SW 1271 (cell line): ENCODE measurements around the gene PPFIA4.

Experiments
- DNase-seq, 2 experiments: peaks; one replicate each; lab custom pipeline; 2025; lab: John Stamatoyannopoulos, UW

PPFIA4 gene

DNA sequence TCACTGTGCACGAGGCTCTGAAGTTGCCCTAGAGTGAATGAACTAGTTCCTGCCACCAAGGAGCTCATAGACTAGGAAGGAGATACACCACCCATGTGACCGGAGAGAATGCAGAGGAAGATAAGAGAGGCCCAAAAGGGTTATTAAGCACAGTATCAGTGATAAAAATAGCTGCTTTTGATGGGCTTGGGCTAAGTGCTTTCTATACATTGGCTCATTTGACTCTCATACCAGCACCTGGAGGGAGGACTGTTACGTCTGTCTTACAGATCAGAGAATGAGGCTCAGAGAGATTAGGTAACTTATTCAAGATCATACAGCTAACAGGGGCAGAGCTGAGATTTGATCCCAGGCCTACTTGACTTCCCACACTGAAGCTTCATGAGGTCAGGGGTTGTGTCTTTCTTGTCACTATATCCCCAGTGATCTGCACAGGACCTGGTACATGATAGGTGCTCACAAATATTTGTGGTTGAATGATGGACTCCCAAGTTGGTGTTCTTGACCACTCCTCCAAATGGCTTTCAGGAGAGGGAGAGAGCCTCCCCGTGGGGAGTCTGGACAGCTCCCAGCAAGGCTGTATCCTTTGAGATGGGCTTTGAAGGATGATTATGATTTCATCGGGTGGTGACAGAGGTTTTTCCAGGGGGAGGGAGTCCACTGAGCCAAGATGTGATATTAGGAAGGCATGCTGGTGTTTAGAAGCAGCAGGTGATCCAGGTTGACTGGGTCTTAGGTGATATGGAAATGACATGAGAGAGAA lies 14.4 kb downstream of the PPFIA4 start:
- no peak for DNase-seq

DNA sequence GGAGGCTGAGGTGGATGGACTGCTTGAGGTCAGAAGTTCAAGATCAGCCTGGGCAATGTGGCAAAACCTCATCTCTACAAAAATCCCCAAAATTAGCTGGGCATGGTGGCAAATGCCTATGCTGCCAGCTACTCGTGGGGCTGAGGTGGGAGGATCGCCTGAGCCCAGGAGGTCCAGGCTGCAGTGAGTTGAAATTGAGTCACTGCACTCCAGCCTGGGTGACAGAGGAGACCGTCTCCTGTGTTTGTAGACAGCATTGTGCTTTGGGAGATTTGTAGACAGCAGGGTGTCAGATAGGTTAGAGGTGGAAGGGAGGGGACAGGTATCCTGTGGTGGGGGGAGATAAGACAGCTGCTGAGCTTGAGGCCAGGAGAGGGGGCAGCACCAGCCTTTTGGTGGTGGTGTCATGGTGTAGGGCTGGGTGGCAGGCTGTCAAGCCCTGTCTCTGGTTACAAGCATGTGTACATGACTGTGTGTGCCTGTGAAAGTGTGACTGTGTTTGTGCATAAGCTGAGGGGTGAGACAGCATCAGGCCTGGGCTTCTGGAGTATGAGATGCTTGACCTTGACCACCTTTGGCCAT lies 15.2 kb downstream of the PPFIA4 start:
- no peak for DNase-seq

DNA sequence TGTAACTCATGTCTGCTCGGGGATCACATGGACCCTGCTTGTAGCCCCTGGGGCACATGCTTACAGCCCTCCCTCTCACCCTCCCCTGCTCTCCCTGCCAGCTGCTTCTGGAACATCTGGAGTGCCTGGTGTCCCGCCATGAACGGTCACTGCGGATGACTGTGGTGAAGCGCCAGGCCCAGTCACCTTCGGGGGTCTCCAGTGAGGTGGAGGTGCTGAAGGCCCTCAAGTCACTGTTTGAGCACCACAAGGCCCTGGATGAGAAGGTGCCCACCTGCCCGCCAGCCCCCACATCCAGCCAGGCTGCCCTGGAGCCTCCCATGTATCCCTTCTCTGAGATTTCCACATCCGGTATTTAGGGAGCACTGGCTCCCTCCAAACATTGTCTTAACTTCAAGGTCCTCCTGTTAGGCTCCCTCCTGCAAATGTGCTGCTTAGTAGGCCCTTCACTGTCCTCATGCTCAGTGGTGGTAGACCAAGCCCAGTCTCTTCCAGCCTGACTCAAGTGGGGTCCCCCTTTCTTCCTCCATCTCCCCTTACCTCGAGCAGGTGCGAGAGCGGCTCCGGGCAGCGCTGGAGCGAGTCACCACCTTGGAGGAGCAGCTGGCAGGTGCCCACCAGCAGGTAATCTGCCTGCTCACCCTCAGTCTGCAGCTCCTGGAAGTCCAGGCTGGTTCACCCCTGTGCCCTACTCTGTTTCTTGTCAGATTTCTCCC lies 17.7 kb downstream of the PPFIA4 start:
- DNase-seq, result no peak

DNA sequence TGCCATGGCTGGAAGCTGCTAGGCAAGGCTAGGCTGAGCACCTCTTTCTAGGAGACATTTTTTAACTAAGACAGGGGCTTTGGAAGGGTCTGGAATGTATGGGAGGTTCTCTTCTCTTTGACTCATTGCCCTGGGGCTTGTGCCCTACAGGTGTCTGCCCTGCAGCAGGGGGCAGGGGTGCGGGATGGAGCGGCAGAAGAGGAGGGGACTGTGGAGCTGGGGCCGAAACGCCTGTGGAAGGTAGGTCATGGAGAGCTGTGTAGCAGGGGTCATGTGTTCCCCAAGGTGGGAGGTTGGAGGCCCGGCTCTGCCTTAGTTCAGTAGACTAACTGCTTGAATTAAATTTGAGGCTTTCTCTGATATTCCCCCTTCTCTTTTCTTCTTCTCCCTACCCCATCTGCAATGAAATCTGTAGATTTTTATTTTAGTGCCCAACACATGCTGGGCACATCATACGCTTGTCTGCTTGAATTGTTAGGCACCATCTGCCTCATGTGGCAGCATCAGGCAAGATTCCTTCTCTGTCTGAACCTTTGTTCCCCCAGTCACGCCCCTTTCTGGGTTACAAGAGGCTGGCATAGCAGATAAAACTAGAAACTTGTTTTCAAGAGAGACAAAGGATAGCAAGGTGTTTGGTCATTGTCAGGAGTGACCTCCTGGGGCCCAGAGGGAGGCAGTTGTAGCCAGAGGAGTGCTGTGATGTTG lies 18.4 kb downstream of the PPFIA4 start:
- DNase-seq, result no peak

DNA sequence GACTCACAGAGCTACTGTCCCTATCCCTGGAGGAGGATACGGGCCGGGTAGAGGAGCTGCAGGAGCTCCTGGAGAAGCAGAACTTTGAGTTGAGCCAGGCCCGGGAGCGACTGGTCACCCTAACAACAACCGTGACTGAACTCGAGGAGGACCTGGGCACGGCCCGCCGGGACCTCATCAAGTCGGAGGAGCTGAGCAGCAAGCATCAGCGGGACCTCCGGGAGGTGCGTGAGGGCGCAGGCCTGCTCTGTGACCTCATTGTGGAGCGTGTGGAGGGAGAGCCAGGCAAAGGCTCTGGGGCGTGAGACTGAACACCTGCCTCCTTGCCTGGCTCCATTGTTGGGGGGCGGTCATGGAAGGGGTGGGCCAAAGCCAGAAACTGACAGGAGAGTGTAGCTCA lies 19.0 kb downstream of the PPFIA4 start:
- DNase-seq, result no peak

DNA sequence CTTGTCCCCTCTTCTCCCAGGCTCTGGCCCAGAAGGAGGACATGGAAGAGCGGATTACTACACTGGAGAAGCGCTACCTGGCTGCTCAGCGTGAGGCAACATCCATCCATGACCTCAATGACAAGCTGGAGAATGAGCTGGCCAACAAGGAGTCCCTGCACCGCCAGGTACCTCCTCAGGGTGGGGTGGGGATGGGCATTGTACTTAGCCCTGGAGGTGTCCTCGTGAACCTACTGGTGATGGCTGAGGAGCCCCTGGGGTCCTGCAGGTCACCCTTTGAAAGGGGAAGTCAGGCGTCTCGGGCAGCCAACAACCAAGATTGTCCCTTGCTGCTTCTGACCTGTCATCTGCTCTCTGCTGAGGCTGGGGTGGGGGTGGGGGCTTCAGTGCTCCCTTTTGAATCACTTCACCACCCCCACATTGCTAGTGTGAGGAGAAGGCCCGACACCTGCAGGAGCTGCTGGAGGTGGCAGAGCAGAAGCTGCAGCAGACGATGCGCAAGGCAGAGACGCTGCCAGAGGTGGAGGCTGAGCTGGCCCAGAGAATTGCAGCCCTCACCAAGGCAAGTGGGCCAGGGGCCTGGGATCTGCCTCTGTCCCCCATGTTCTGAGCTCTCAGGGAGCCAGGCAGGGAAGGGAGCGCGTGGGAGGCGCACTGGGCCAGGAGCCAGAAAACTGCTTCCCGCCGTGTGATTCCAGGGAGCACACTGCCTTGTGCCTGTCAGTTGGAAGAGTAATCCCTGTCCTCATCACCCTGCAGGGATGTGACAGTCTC lies 19.7 kb downstream of the PPFIA4 start:
- DNase-seq, result no peak

DNA sequence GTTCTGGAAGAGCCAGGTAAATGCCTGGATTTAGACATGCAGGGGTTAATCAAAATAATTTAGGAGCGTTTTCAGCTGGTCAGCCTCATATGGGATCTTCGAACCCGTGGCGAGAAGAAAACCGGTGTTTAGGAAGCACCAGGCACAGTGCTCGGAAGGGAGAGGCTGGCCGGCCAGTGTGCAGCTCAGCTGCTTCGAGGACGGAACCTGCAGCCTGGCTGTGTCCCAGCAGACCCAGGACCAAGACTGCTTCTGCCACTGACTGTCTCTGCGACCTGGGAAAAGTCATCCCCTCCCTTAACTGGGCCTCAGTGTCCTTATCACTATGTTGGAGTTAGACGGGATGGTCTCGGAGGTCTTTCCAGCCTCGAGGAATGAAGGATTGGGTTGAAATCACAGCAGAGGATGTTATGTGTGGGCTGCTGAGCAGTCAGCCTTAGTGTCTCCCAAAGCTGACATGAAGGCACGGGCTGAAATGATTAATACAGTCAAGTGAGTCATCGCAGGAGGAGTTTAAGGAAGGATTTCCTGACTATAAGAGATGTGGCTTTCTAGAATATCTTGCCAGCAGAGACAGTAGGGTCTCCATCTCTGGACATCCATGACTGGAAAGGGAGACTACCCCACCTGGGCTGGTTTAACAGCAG lies 20.8 kb downstream of the PPFIA4 start:
- peak in 1 of 2 experiments; percentile 45 for DNase-seq

DNA sequence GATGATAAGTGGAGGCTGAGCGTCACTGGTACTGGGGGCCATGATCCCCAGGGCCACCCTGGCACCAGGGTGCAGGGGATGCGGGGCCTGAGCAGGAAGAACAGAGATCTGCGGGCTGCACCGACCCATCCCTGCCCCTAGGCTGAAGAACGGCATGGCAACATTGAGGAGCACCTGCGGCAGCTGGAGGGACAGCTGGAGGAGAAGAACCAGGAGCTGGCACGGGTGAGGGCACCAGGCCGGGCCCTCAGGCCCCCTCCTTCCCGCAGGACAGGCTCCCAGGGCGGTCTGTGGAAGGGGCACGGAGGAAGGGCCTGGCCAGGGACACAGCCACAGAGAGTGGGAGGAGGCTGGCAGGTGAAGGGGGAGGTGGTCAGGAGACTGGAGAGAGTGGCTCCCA lies 21.8 kb downstream of the PPFIA4 start:
- DNase-seq, result no peak

DNA sequence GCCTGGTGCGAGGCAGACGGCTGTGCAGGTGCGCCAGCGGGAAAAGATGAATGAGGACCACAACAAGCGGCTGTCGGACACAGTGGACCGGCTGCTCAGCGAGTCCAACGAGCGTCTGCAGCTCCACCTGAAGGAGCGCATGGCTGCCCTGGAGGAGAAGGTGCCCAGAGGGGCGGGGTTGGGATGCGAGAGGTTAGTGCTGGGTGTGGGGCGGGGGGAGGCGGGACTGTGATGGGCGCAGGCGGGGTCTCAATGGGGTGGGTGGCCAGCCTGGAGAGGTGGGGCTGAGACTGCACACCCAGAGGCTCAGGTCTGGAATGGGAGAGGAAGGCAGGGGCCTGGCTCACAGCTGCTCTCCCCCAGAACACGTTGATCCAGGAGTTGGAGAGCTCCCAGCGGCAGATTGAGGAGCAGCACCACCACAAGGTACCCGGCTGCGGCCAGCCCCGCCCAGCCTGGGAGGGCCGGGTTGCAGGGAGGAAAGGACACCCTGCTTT lies 22.3 kb downstream of the PPFIA4 start:
- DNase-seq, result no peak

DNA sequence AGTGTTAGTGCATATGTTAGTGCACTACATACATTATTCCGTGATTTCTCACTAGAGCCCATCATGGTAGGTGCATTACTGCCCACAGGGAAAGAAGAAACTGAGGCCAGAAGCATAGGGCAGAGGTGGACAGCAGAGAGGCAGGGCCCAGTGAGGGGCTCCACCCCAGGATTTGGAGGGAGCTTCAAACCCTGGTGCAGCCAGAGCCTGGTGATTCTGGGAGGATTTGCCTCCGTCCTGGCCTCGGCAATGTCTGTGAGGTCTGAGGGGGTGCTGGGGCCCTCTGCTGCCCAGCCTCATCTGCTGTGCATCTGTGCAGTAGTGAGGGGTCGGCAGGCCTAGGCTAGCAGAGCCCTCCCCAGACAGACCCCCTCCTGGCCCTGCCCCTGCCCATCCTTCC lies 22.8 kb downstream of the PPFIA4 start:
- DNase-seq, result no peak

DNA sequence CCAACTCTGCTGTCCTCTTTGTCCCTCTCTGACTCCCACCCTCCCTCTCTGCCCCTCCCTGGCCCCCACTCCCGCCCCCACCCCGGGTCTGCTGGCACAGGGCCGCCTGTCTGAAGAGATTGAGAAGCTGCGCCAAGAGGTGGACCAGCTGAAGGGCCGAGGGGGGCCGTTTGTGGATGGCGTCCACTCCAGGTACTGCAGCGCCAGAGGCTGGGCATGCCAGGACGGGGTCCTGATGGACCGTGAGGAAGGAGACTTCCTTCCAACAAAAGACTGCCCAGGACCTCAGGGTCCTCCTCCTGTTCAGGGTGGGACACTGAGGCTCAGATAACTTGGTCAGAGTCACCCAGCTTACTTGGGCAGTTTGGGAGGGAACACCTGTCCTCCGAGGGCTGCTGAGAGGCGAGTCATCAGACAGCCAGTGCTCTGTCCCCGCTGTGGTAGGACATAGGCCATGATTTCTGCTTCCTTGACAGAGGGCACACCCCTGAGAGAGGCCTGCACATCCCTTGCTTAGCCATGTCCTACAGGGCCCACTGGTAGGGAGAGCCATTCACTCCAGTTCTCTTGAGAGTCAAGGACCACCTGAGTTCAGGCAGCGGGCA lies 23.4 kb downstream of the PPFIA4 start:
- no peak for DNase-seq

DNA sequence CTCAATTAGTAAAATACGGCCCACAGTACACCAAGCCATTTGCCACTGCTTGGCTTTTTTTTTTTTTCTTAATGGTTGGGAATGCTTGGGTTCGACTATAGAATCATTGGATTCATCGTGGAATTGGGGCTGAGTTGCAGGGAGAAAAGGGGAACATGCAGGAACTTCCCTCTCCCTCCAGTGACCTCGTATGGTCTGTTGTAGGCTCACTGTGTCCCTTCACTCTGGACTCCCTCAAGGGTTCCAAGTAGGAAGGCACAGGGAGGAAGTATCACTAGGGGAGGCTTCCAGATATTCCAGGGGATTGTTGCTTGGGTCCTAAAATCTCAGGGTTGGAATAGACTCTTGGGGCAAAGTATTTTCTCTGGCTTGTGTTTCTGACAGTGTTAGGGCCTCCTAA lies 24.5 kb downstream of the PPFIA4 start:
- DNase-seq, result no peak

DNA sequence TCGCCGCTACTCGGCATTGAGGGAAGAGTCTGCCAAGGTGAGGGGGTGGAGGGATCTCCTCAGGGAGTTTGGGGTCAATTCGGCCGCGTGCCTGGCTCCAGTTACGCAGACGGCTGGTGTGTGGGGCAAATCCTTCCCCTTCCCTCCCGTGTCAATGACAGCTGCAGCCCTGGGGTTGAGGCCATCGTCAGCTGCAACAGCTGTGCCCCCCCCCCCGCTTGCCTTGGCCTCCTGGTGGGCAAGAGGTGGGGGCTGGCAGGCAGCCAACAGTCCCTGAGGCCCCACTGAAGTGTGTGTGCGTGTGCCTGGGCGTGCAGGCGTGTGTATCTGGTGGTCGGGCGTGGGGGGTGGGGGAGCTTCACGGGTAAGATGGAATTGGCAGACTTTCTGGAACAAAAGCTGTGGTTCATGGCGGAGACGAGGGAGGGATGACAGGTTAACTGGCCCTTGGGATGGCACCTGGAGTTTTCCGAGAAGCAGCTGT lies 25.6 kb downstream of the PPFIA4 start:
- DNase-seq, result no peak

DNA sequence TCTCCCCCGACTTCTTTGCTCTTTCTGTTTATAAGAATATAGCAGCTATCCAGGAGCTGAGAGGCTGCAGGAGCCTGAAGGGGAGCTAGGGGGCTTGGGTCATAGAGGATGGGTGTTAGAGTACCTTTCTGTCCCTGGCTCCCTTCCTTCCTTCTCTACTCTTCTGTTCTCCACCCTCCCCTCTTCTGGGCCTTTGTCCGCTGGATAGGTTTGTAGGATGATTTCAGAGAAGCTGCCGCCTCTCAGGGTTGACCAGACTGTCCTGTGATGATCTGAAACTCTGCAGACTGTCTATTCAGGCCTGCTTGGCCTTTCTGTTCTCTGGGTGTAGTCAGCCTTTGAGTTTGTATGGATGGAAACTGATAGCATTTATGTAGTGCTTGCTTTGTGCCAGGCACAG lies 26.3 kb downstream of the PPFIA4 start:
- no peak for DNase-seq

DNA sequence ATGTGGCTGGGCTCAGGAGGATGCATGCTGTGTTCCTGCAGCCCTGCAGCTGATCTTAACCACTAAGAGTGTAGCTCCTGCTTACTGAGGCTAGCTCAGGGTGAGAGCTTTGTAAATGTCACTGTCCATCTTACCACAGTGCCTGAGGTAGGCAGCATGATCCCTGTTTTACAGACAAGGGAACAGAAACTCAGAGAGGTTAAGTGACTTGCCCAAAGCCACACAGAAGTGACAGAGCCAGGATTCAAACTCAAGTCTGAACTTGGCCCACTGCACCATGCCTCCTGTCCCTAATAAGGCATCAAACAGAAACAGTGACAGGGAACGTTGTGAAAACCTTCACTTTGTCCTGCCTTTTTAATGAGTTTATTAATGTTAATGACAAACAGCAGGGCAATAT lies 27.9 kb downstream of the PPFIA4 start:
- DNase-seq, result no peak

DNA sequence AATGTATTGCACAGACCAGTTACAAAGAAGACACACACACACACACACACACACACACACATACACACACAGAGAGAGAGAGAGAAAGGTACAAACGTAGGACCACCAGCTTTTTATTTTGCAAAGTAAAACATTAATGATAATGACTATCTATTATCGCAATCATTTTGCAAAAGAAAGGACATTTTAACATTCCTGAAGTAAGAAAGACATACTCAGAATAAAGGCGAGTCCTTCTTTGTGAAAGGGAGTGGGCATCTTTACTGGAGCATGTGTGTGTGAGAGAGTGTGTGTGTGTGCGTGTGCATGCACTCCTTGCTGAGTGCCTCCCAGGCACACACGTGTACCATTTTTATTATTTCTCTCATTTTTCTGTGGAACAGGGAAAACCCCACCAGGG lies 28.4 kb downstream of the PPFIA4 start:
- DNase-seq, result no peak

DNA sequence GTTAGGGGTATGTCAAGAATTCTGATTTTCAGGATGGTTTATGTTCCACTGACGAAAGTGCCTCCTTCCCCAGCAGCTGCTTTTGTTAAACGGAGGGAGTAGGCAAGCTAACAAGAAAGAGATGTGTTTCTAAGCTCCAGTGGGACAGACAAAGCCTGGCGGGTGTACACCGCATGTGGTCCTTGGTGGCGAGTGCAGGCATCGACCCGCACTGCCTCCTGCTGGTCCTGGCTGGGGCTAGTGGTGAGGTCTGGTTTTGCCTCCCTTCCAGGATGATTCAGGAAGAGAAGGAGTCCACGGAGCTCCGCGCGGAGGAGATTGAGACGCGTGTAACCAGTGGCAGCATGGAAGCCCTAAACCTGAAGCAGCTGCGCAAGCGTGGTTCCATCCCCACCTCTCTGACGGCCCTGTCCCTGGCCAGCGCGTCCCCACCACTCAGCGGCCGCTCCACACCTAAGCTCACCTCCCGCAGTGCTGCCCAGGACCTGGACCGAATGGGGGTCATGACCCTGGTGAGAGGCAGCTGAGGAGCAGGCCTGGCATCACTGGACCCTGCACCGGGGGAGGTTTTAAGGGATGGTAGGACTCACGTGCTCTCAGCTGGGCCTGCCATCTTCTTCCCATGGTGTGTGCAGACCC lies 29.0 kb downstream of the PPFIA4 start:
- DNase-seq, result no peak

DNA sequence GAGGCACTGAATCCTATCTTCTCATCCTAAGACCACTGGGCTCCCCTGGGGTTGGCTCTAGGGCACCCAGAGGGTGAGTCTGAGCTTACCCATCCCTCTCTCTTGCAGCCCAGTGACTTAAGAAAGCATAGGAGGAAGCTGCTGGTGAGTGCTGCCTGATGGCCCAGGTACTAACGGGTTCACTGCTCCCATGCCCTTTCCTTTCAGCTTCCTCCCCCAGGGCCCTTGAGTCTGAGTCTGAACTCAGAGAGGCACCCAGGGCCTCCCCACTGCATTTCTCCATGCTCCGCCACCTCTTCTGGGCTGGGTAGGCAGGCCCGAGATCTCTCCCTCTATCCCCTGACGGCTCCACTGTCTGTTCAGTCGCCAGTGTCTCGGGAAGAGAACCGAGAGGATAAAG lies 29.7 kb downstream of the PPFIA4 start:
- no peak for DNase-seq

DNA sequence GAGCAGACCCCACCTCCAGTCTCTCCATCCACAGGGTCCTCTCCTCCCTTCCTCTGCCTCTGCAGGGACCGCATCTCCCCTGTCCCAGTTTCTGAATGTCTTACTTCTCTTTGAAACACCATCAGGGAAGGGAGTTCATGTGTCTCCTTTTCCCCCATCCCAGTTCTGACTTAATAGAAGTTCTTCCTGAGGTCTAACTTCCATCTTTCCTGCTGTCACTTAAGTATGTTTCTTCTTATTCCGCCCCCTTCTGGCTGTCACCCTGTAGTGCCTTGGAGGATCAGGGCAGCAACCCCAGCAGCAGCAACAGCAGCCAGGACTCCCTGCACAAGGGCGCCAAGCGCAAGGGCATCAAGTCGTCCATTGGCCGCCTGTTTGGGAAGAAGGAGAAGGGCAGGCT lies 30.2 kb downstream of the PPFIA4 start:
- DNase-seq, result no peak
